Kidney epithelial cell (primary cell): ENCODE measurements around the gene BBS9. TPM values are rescaled to one million over a fixed set of nuclear protein-coding genes. Genes with fewer than 3 reads are reported as not detected.

Experiments
- DNase-seq: peaks from one replicate; pipeline ENCODE4 v3.0.0-alpha.2; 2010; ENCODE audit warnings: low read depth
- H3K27me3 ChIP-seq: 2 replicates; pipeline ENCODE4 v1.6.0; 2011; ENCODE audit warnings: low read length; ENCODE audit not compliant: control insufficient read depth, insufficient read depth
- H3K36me3 ChIP-seq: 2 replicates; pipeline ENCODE4 v1.5.1; 2011; ENCODE audit warnings: low read length; ENCODE audit not compliant: control insufficient read depth, insufficient read depth
- H3K4me3 ChIP-seq: 2 replicates; pipeline ENCODE4 v1.5.1; 2011; ENCODE audit warnings: low read depth, mild to moderate bottlenecking, control low read depth, low read length
- total RNA-seq: library from RNA; depleted of rRNA; stranded (reverse); fragments of >200 nt; gene quantifications from 2 replicates; pipeline ENCODE4 v1.2.3, GENCODE V29; 2015
- TF ChIP-seq, protein P1 (sequence below): IDR thresholded peaks from 2 replicates; pipeline ENCODE4 v1.5.1; 2011; ENCODE audit warnings: mild to moderate bottlenecking, moderate library complexity, low read length, control low read depth, inconsistent platforms; ENCODE audit not compliant: insufficient read depth, poor library complexity, severe bottlenecking

Gene BBS9
- total RNA-seq, 1 donor from 2014 or later: 20.4 TPM

DNA sequence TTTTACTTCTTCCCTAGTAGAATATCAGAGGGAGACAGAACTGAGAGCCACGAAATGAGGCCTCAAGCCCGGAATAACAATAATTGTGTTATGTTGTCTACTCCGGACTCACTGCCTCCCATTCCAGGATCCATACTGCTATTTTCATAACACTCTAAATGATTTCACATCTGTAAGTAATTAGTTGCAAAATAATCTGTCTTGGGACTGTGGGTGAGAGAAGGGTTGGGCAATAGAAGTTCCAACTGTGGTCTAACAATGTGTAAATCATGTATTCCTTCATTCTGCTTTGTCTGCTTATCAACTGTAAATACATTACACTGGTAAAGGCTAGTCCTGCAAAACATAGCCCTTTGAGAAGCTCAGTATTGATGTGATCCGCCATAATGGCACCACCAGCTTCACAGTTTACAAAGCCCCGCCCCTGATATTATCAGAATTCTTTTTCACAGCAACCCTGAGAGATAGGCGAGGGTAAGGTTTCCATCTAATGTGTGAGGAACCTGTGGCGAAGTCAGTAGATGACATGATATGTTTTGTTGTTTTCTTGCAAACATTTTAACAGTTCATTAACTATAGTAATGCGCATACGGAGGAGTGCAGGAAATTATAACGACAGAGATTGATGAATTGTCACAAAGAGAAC, 510.3 kb downstream of the BBS9 start:
- Histone ChIP-seq H3K27me3 (no peaks in the 10 kb centered on the region), H3K4me3 (no peak overlapping the region), H3K36me3 (no peaks in the 10 kb centered on the region)
- TF ChIP-seq, protein P1, sequence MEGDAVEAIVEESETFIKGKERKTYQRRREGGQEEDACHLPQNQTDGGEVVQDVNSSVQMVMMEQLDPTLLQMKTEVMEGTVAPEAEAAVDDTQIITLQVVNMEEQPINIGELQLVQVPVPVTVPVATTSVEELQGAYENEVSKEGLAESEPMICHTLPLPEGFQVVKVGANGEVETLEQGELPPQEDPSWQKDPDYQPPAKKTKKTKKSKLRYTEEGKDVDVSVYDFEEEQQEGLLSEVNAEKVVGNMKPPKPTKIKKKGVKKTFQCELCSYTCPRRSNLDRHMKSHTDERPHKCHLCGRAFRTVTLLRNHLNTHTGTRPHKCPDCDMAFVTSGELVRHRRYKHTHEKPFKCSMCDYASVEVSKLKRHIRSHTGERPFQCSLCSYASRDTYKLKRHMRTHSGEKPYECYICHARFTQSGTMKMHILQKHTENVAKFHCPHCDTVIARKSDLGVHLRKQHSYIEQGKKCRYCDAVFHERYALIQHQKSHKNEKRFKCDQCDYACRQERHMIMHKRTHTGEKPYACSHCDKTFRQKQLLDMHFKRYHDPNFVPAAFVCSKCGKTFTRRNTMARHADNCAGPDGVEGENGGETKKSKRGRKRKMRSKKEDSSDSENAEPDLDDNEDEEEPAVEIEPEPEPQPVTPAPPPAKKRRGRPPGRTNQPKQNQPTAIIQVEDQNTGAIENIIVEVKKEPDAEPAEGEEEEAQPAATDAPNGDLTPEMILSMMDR: no peak
- DNase-seq: no peak

DNA sequence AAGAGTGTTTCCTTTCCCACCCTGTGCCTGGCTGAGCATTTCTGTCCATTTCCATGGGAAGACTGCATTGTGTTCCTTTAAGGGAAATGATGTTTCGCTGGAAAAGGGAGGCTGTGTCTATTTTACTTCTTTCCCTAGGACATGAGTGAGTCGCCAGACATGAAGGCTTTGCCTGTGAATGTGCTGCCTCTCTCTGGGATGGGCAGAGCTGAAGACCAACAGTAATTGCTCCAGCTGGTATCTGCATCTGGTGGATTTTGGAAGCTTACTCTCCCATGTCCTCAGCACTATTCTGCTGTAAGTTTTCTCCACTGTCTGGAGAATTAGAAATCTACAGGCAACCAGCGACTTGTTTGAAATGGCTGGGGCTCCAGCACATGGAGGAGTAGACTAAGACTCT, 511.4 kb downstream of the BBS9 start:
- Histone ChIP-seq H3K4me3 (no peak overlapping the region), H3K27me3 (no peaks in the 10 kb centered on the region), H3K36me3 (no peaks in the 10 kb centered on the region)
- no peak for DNase-seq
- TF ChIP-seq, protein P1: no peak

DNA sequence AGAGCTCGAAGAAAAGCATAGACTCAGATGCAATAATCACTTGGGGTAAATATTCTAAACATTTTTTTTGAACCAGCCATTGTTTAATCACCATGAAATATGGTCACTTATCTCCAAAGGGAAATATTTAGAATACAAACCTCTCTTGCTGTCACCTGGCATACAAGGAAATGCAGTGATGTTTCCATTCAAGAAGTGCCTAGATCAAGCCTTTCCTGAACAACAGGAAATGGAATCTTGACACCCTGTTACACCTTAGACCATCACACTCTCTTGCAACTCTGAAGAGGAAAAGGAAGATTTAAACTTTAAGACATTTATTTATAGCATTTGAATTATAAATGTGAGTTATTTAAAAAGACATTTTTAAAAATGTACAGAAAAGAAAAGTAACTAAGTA, 512.9 kb downstream of the BBS9 start:
- no peak for DNase-seq
- Histone ChIP-seq H3K4me3 (no peak overlapping the region), H3K27me3 (no peaks in the 10 kb centered on the region), H3K36me3 (no peaks in the 10 kb centered on the region)
- TF ChIP-seq, protein P1: no peak

DNA sequence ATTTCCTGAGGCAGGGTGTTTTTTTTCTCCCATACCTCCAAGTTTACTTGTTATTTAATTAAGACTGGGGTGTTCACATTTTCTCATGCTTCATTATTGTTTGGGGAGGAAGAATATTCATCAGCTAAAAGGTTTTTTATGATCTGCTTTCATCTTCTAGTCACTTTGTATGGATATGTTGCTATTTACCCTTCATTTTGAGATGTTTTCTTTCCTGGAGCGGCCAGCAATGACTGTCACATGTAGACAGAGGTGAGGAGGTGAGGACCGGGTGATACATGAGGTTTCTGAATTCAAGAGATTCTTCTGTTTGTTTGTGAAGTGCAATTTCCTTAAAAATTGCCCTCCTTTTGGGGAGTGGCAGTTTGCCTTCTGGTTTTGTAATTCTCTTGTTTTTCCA, 514.2 kb downstream of the BBS9 start:
- H3K36me3 ChIP-seq: no peaks in the 10 kb centered on the region
- DNase-seq: no peak
- TF ChIP-seq, protein P1: no peak
- no peaks in the 10 kb centered on the region for H3K27me3 ChIP-seq
- H3K4me3 ChIP-seq: no peak overlapping the region

DNA sequence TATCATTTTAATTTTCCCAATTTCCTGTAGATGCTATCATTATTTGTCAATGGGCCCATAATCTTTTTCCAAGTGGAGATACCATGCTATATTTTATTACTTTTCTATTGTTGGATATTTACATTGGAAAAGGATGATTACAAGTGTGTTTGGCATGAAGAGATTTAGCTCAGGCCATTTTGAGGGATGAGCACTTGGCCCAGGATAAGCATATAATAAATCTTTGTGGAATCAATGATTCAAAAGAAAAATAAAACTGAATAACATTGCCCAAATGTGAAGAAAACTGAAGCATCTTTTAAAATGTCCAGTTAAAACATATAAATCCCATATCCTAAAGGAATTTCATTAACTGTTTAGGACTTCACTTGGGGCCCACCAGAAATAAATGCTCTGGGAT, 515.1 kb downstream of the BBS9 start:
- Histone ChIP-seq H3K36me3 (no peaks in the 10 kb centered on the region), H3K4me3 (no peak overlapping the region), H3K27me3 (no peaks in the 10 kb centered on the region)
- TF ChIP-seq, protein P1: no peak
- DNase-seq: no peak

DNA sequence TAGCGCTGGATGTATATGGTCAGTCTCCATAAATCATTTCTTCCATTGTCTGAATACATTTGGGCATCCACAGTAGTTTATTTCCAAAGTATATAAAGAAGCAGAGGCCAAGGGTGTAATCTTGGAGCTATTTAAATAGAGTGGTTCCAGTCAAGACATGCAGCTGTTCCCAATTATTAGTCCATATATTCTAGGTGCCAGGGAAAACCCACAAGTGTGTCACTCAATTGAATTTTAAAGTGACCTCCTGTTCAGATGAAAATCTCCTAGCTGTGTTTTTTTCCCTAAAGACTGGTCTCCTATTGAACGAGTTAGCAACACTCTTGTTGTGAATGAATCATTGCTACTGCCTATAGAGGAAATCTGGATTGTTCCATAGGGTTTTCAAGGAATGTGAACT, 515.7 kb downstream of the BBS9 start:
- H3K4me3 ChIP-seq: no peak overlapping the region
- TF ChIP-seq, protein P1: no peak
- H3K36me3 ChIP-seq: no peaks in the 10 kb centered on the region
- H3K27me3 ChIP-seq: no peaks in the 10 kb centered on the region
- no peak for DNase-seq
